Endothelial cell of umbilical vein (primary cell): ENCODE results near the gene PALMD. TPM values are rescaled to one million over a fixed set of nuclear protein-coding genes. Genes with fewer than 3 reads are reported as not detected.

Experiments
- BruUV-seq: library from RNA; stranded (reverse); fragments of 400-500 nt; replicated peaks from 2 replicates; lab custom pipeline; 2021; lab: Mats Ljungman, UMichigan
- CTCF ChIA-PET: fragments of 300-600, 350-600 bp; sonication (Branson Sonifier 250); formaldehyde crosslinking; loops from one replicate; lab custom pipeline; 2021; ENCODE audit warnings: antibody characterized with exemption, inconsistent platforms; lab: Charles Lee
- POLR2A ChIA-PET: fragments of 300-600, 350-600 bp; sonication (Branson Sonifier 250); formaldehyde crosslinking; loops from one replicate; lab custom pipeline; 2021; ENCODE audit warnings: antibody characterized with exemption, inconsistent platforms; lab: Charles Lee
- DNase-seq: peaks from one replicate; pipeline ENCODE4 v3.0.0-alpha.2; 2011; ENCODE audit warnings: low read depth, low spot score
- FAIRE-seq: peaks from 2 replicates; lab custom pipeline; 2011; peaks lifted over from hg19 to GRCh38; lab: Jason Lieb, UNC
- H2AFZ ChIP-seq: 2 replicates; pipeline ENCODE4 v1.6.0; 2012; ENCODE audit warnings: low read depth, low read length, control low read depth, inconsistent platforms
- H3K27ac ChIP-seq: 2 replicates; pipeline ENCODE4 v1.5.1; 2011; ENCODE audit warnings: low read depth, mild to moderate bottlenecking, control low read depth, low read length, moderate library complexity; ENCODE audit not compliant: insufficient read depth
- H3K27me3 ChIP-seq, 2 experiments: 2 replicates each; pipeline versions ENCODE4 v1.6.0 to v1.6.1; 2011; ENCODE audit warnings: low read length in 2 of 2, mixed read lengths in 1 of 2; ENCODE audit not compliant: control insufficient read depth in 2 of 2, insufficient read depth in 2 of 2
- H3K36me3 ChIP-seq, 2 experiments: 2 replicates in 1 of 2; 3 replicates in 1 of 2; pipeline ENCODE4 v1.5.1; 2011; ENCODE audit warnings: low read length in 2 of 2, mild to moderate bottlenecking in 1 of 2, moderate library complexity in 1 of 2; ENCODE audit not compliant: control insufficient read depth in 2 of 2, insufficient read depth in 2 of 2; ENCODE audit errors: extremely low read depth in 1 of 2
- H3K4me1 ChIP-seq: 3 replicates; pipeline ENCODE4 v1.5.1; 2011; ENCODE audit warnings: mild to moderate bottlenecking, low read length; ENCODE audit not compliant: control insufficient read depth, insufficient read depth; ENCODE audit errors: extremely low read depth
- H3K4me2 ChIP-seq: 2 replicates; pipeline ENCODE4 v1.6.1; 2011; ENCODE audit warnings: low read length, control low read depth, mixed read lengths; ENCODE audit not compliant: insufficient read depth
- H3K4me3 ChIP-seq, 3 experiments: fragments of 200-600 bp in 1 of 3; sonication (generic), shearing (Covaris generic) in 1 of 3; replicated peaks in 1 of 3; 2 replicates each; pipeline ENCODE4 v1.5.1; 2011 to 2016; ENCODE audit warnings: control low read depth in 3 of 3, low read length in 3 of 3, mild to moderate bottlenecking in 2 of 3, inconsistent platforms in 1 of 3, low read depth in 1 of 3, moderate library complexity in 1 of 3; ENCODE audit not compliant: insufficient read depth in 1 of 3
- H3K79me2 ChIP-seq: 2 replicates; pipeline ENCODE4 v1.6.0; 2012; ENCODE audit warnings: low read length, inconsistent platforms; ENCODE audit not compliant: control insufficient read depth, insufficient read depth
- H3K9ac ChIP-seq: replicated peaks from 2 replicates; pipeline ENCODE3; 2011; ENCODE audit warnings: low read length, control low read depth; ENCODE audit not compliant: insufficient read depth; ENCODE audit errors: extremely low read depth
- H3K9me1 ChIP-seq: replicated peaks from 3 replicates; pipeline ENCODE4 v1.6.0; 2011; ENCODE audit warnings: mild to moderate bottlenecking, low read length; ENCODE audit not compliant: control insufficient read depth, insufficient read depth; ENCODE audit errors: extremely low read depth
- H3K9me3 ChIP-seq: replicated peaks from 2 replicates; pipeline ENCODE4 v1.5.1; 2012; ENCODE audit warnings: low read length, inconsistent platforms; ENCODE audit not compliant: control insufficient read depth, insufficient read depth
- H4K20me1 ChIP-seq: replicated peaks from 2 replicates; pipeline ENCODE3; 2011; ENCODE audit warnings: mild to moderate bottlenecking, low read length; ENCODE audit not compliant: control insufficient read depth, insufficient read depth; ENCODE audit errors: extremely low read depth
- CTCF ChIP-seq, 2 donors: IDR thresholded peaks; 1 replicate in 1 of 2; 2 replicates in 1 of 2; pipeline ENCODE4 v1.5.1; 2011; ENCODE audit warnings: low read length in 2 of 2, mild to moderate bottlenecking in 2 of 2, moderate library complexity in 2 of 2, control low read depth in 1 of 2, inconsistent platforms in 1 of 2, low read depth in 1 of 2; ENCODE audit not compliant: insufficient read depth in 1 of 2; ENCODE audit errors: extremely low read depth in 1 of 2
- EZH2 ChIP-seq: IDR thresholded peaks from 2 replicates; pipeline ENCODE4 v1.6.1; 2012; ENCODE audit warnings: borderline replicate concordance, low read depth, mild to moderate bottlenecking, moderate library complexity, low read length, inconsistent platforms; ENCODE audit not compliant: severe bottlenecking
- FOS ChIP-seq: IDR thresholded peaks from 2 replicates; pipeline ENCODE4 v1.6.1; 2011; ENCODE audit warnings: mild to moderate bottlenecking, low read length, moderate library complexity, borderline replicate concordance; ENCODE audit not compliant: insufficient read depth
- GATA2 ChIP-seq: IDR thresholded peaks from 2 replicates; pipeline ENCODE4 v1.7.0; 2011; ENCODE audit warnings: low read depth, mild to moderate bottlenecking, moderate library complexity, mixed read lengths, low read length; ENCODE audit not compliant: insufficient read length, insufficient read depth
- JUN ChIP-seq: IDR thresholded peaks from 2 replicates; pipeline ENCODE4 v1.6.1; 2011; ENCODE audit warnings: borderline replicate concordance, low read depth; ENCODE audit not compliant: insufficient read length, insufficient read depth
- MYC ChIP-seq: IDR thresholded peaks from one replicate; pipeline ENCODE4 v1.6.1; 2011; ENCODE audit warnings: mild to moderate bottlenecking, low read depth, low read length
- POLR2A ChIP-seq: IDR thresholded peaks from 2 replicates; pipeline ENCODE4 v1.6.1; 2012; ENCODE audit warnings: low read depth, mild to moderate bottlenecking, control low read depth, low read length
- dilution Hi-C: fragments of 300-500 bp; cut with MboI; formaldehyde crosslinking; loops from one replicate; pipeline ENCODE4 v1.15.0; 2019; ENCODE audit warnings: low sequenced_read_pairs; ENCODE audit not compliant: extremely low pct_ligation_motif_present
- intact Hi-C: fragments of 100-400 bp; cut with micrococcal nuclease; formaldehyde crosslinking; loops from one replicate; pipeline ENCODE4 v1.10.0; 2022
- polyA plus RNA-seq, 4 experiments: library from polyadenylated mRNA; depleted of rRNA in 3 of 4; stranded (reverse) in 3 of 4; unstranded in 1 of 4; fragments of >200 nt; gene quantifications; 2 replicates each; pipeline versions ENCODE4 v1.2.1 to v1.2.3, GENCODE V29; 2011 to 2012; ENCODE audit warnings: missing spikeins in 1 of 4
- total RNA-seq: library from RNA; stranded (reverse); gene quantifications from 2 replicates; pipeline ENCODE4 v1.2.3, GENCODE V29; 2021

Gene PALMD
- total and polyA plus RNA-seq, 2 donors (not counting 3 experiments of a cell fraction or from before 2014, with no cell fraction given): 52.6 to 137 TPM

GRCh38 chr1:99704356-99704816 is 58.5 kb downstream of the PALMD start:
- H3K27ac ChIP-seq: no peak overlapping the region
- TF ChIP-seq GATA2 (no peak), CTCF (IDR thresholded peaks at IDR 0.05; ENCODE audit: extremely low read depth in 1 of 2, insufficient read depth in 1 of 2, low read depth in 1 of 2, low read length in 2 of 2) (no peak), POLR2A (no peak), MYC (no peak), EZH2 (no peak), FOS (no peak), JUN (no peak)
- no peak overlapping the region for H3K4me3 ChIP-seq
- intact Hi-C loops (no loop called here), dilution Hi-C loops (no loop called here)
- no peak overlapping the region for H3K9ac ChIP-seq
- peaks cover 4% of the 10 kb centered on the region for H3K4me1 ChIP-seq
- CTCF ChIA-PET: interaction anchor here (0.6 to 4.7 kb wide), 6 partner anchors 13 to 523 kb away, joined by 3 to 63 read pairs (median 3); no protein-coding TSS in a partner anchor
- no peak for FAIRE-seq
- no peaks in the 10 kb centered on the region for H3K79me2 ChIP-seq
- H3K4me2 ChIP-seq: no peak overlapping the region
- H2AFZ ChIP-seq: peak overlapping the region; percentile 14
- no TSS peak for BruUV-seq
- no peaks in the 10 kb centered on the region for H3K9me3 ChIP-seq
- POLR2A ChIA-PET: interaction anchor here (0.6 kb wide), 1 partner anchor 14 kb away, joined by 3 read pairs; no protein-coding TSS in a partner anchor
- no peaks in the 10 kb centered on the region for H4K20me1 ChIP-seq
- no peaks in the 10 kb centered on the region for H3K36me3 ChIP-seq
- no peaks in the 10 kb centered on the region for H3K27me3 ChIP-seq
- H3K9me1 ChIP-seq: no peaks in the 10 kb centered on the region
- DNase-seq: no peak
